Measurements from ENCODE around the gene NR1D2. TPM values are rescaled to one million over a fixed set of nuclear protein-coding genes. Genes with fewer than 3 reads are reported as not detected.

The NR1D2 gene
- total and polyA plus RNA-seq, 2 experiments from 2014 or later: 6.6 to 20.7 TPM

GRCh38 chr3:24003466-24003865 lies 58.4 kb downstream of the NR1D2 start:
- Histone ChIP-seq H4K20me1 (replicated peaks; ENCODE audit: insufficient read depth) (no peaks in the 10 kb centered on the region), H2AFZ (no peak overlapping the region), H3F3A (replicated peaks; ENCODE audit: low read depth) (no peaks in the 10 kb centered on the region), H3K27me3 (ENCODE audit: insufficient read depth) (no peaks in the 10 kb centered on the region), H3K4me3 (no peak overlapping the region), H3K4me1 (ENCODE audit: insufficient read depth) (no peaks in the 10 kb centered on the region), H3K4me2 (no peak overlapping the region), H3K79me2 (replicated peaks; ENCODE audit: insufficient read depth) (no peaks in the 10 kb centered on the region), H3K27ac (ENCODE audit: low read depth) (no peak overlapping the region), H3K9me2 (ENCODE audit: insufficient read depth) (no peaks in the 10 kb centered on the region), H3K36me3 (ENCODE audit: insufficient read depth) (no peaks in the 10 kb centered on the region; the same call in 1 of the 2 replicates)
- H3K4me3 Mint-ChIP-seq: no peak overlapping the region
- H3K27me3 Mint-ChIP-seq (ENCODE audit: insufficient read depth, low read depth, poor library complexity): no peaks in the 10 kb centered on the region
- peaks cover 3% of the 10 kb centered on the region for H3K4me1 Mint-ChIP-seq
- ATAC-seq (no peak), DNase-seq (ENCODE audit: low spot score) (no peak)
- TF ChIP-seq CREB1 (CRISPR knock-in tag; IDR thresholded peaks at IDR 0.05; ENCODE audit: low read depth) (no peak), NANOG (IDR thresholded peaks at IDR 0.05; ENCODE audit: borderline replicate concordance) (no peak), ZNF114 (CRISPR knock-in tag; IDR thresholded peaks at IDR 0.05) (no peak), ZNF331 (CRISPR knock-in tag; IDR thresholded peaks at IDR 0.05; ENCODE audit: low read depth) (no peak), ZNF462 (CRISPR knock-in tag; IDR thresholded peaks at IDR 0.05) (no peak)
- no peaks in the 10 kb centered on the region for H3K9me3 Mint-ChIP-seq
- H3K36me3 Mint-ChIP-seq (ENCODE audit: low read depth): no peaks in the 10 kb centered on the region
- no peak overlapping the region for H3K27ac Mint-ChIP-seq

GRCh38 chr3:24004171-24004938 lies 59.3 kb downstream of the NR1D2 start:
- no peaks in the 10 kb centered on the region for H3K4me1 ChIP-seq (ENCODE audit: insufficient read depth)
- H3F3A ChIP-seq (replicated peaks; ENCODE audit: low read depth): no peaks in the 10 kb centered on the region
- no peaks in the 10 kb centered on the region for H3K36me3 Mint-ChIP-seq (ENCODE audit: low read depth)
- no peak overlapping the region for H3K27ac ChIP-seq (ENCODE audit: low read depth)
- no peak overlapping the region for H3K4me3 ChIP-seq
- H2AFZ ChIP-seq: no peak overlapping the region
- no peaks in the 10 kb centered on the region for H3K9me3 Mint-ChIP-seq
- DNase-seq (ENCODE audit: low spot score) (no peak), ATAC-seq (no peak)
- H4K20me1 ChIP-seq (replicated peaks; ENCODE audit: insufficient read depth): no peaks in the 10 kb centered on the region
- no peaks in the 10 kb centered on the region for H3K9me2 ChIP-seq (ENCODE audit: insufficient read depth)
- no peak overlapping the region for H3K4me2 ChIP-seq
- H3K36me3 ChIP-seq (ENCODE audit: insufficient read depth): no peaks in the 10 kb centered on the region; the same call in 1 of the 2 replicates
- no peak overlapping the region for H3K27ac Mint-ChIP-seq
- H3K27me3 Mint-ChIP-seq (ENCODE audit: insufficient read depth, low read depth, poor library complexity): no peaks in the 10 kb centered on the region
- no peaks in the 10 kb centered on the region for H3K79me2 ChIP-seq (replicated peaks; ENCODE audit: insufficient read depth)
- no peaks in the 10 kb centered on the region; the same call in 1 of the 3 replicates for H3K4me1 Mint-ChIP-seq
- no peak overlapping the region for H3K4me3 Mint-ChIP-seq
- H3K27me3 ChIP-seq (ENCODE audit: insufficient read depth): no peaks in the 10 kb centered on the region
- no peak for TF ChIP-seq POLR2AphosphoS5 (IDR thresholded peaks at IDR 0.05; ENCODE audit: low read depth)
- TF ChIP-seq CTCF (conservative IDR thresholded peaks at IDR 0.05; ENCODE audit: low read depth in 2 of 2): no peak
- TF ChIP-seq STAT1 (IDR thresholded peaks at IDR 0.05; ENCODE audit: unreplicated experiment): no peak
- TF ChIP-seq ZNF331 (CRISPR knock-in tag; IDR thresholded peaks at IDR 0.05; ENCODE audit: low read depth): no peak
- TF ChIP-seq JUNB (IDR thresholded peaks at IDR 0.05; ENCODE audit: unreplicated experiment): no peak
- no peak for TF ChIP-seq REST (IDR thresholded peaks at IDR 0.05; ENCODE audit: unreplicated experiment)
